T47D (cell line): ENCODE measurements around the gene ASCC1.
A peak's percentile ranks its signal among the peaks of the same experiment; 100 is the strongest.

Experiments used
- DNase-seq, 2 experiments: peaks; one replicate each; pipeline versions ENCODE4 v3.0.0 to v3.0.0-alpha.2; 2011 to 2012; ENCODE audit warnings: low read depth in 1 of 2, low spot score in 1 of 2
- JUND ChIP-seq: IDR thresholded peaks from 2 replicates; pipeline ENCODE4 v1.6.1; 2012; ENCODE audit warnings: low read depth
- in situ Hi-C: cut with HindIII; loops from 2 replicates; pipeline ENCODE4 v1.10.0; 2016; ENCODE audit warnings: low sequenced_read_pairs, low pct_unique_long_range_greater_than_20kb

The ASCC1 gene

DNA sequence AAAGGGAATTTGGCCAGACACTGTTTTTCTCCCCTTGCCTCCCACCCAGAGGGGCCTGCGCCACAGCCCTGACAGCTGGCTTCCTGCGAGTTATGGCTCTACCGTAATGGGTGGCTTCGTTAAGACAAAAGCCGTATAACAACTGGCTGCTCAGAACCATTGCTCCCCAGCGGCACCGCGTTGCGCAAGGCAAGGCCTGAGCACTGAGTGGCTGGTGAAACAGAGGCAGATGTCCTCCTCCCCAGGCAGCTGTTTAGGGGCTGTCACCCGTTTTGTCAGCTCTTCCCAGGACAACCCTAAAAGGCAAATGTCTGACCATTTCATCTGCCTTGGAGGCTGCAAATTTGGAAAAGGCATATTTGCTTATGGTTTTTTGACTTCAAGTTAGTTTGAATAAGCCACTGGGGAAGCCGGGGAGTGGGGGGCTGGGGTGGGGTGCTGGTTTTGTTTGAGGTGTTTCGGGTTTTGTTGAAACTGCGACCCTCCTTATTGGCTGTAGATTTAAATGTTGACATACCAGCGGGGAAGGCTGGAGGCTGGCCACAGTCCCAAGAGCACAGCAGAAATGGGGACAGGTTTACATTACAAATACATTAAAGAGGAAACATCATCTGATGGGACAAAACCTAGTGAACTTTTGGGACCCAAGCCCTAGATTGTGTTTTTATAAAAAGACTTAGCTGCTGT, 127.0 kb downstream of the ASCC1 start:
- DNase-seq: no peak

DNA sequence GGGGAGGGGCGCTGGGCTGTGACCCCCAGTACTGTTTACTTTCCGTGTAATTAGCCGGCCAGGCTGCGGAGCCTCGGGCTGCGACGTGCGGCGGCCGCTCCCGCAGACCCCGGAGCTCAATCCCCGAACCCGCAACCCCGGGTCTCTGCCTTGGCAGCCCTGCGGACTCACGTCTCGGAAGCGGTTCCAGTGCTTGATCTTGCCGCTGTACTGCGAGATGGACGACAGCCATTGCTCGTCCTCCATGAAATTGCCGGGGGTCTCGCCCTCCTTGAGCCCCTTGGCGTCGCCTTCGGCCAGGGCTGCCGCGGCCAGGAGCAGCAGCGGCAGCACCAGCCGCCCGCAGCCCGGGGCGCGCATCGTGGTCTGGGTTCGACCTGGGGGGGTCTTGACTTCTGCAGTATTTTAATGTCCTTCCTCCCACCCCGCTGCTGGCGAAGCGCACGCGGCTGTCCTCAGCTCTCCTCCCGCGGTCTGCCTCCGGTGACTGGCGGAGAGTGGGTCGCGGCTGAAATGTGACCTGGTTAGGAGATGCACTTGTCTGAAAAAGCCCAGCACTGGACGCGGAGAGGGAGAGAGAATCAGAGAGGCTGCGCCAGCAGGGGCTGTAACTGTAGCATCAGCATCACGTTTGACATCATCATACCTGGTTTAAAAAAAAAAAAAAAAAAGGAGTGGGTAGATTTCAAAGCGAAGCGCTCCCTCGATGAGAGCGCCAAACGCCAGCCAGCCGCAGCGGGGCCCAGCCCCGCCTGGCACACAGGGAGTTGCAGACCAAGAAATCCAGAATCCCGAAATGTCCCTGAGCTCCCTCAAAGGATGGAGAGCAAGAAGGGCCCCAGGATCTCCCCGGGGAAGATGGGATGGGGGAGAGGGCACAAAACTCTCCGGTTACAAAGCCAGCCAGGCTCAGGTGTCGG, 127.8 kb downstream of the ASCC1 start, which contains the start of gene SPOCK2:
SPOCK2 (minus strand) TSS at position 583 of the 920 bp plus-strand sequence; CDS start at position 360, 223 bp downstream.
- in situ Hi-C loops: no loop called here
- no peak for TF ChIP-seq JUND
- DNase-seq: no peak

More for the DNA sequence above, 127.0 kb downstream of the ASCC1 start:
- in situ Hi-C loops: no loop called here
- TF ChIP-seq JUND: no peak

DNA sequence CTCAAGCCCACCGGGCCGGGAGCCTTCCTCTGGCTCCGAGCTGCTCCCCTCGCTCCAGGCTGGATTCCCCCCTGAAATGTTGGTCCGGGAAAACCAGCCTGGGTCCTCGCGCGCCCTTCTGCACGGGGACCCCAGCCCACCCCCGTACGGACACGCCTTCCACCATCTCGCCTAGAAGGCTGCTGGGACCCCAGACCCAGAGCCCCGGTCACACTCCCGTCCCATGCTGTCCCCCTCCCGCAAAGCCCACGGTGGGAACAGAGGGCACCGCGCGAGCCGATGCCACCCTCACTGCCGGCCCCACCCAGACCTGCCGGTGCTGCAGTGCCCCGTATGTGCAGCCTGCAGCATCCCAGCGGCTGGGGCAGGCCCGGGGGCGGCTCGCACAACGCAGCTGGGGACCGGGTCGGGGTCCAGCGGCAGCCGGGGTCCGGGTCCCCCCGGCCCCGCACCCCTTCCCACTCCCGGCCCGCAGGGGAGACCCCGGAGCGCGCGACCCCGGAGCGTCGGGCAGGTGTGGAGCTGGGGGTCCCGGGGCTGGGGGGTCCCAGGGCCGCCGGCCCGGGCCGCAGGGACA, 128.6 kb downstream of the ASCC1 start:
- in situ Hi-C loops: no loop called here
- TF ChIP-seq JUND: no peak

DNA sequence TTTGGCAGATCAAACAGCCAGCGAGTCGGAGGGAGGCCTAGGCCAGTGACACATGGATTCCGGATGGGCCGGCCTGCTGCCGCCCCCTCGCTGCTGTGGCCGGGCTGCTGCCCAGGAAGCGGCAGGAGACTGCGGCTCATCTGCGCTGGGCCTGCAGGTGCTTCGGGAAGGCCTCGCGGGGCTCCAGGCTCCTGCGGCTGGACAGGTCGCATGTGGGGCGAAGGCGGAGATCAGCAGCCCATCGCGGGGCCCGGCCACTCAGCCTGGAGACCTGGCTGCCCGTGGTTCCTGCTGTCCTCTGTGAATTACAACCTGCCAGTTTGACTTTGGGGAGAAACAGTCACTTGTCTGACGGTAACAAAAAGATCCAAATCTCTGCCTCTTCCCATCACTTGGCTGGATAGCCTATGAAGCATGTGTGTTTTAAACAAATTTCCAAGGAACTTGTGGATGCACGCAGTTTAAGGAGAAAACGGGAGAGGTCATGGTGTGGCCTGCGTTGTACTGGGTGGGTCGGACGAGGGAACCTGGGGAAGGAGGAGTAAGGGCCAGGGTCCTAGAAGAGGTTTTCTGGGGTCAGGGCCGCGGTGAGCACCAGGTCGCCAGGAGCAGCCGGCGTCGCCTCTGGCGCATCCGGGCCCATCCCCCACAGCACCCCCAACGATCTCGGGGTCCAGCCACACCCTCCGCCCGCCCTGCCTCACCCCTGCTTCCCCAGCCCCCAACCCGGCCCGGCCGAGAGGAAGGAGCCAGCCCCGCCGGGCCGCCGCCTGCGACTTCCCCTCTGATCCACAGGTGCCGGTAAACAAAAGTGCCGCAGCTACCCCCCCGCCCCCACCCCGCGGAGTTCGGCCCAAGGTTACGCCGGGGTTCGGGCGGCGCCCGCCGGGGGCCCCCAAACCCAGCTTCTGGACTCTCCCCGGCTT, 129.3 kb downstream of the ASCC1 start:
- in situ Hi-C loops: no loop called here
- DNase-seq: no peak
- TF ChIP-seq JUND: no peak

More for the DNA sequence above, 128.6 kb downstream of the ASCC1 start:
- no peak for DNase-seq

DNA sequence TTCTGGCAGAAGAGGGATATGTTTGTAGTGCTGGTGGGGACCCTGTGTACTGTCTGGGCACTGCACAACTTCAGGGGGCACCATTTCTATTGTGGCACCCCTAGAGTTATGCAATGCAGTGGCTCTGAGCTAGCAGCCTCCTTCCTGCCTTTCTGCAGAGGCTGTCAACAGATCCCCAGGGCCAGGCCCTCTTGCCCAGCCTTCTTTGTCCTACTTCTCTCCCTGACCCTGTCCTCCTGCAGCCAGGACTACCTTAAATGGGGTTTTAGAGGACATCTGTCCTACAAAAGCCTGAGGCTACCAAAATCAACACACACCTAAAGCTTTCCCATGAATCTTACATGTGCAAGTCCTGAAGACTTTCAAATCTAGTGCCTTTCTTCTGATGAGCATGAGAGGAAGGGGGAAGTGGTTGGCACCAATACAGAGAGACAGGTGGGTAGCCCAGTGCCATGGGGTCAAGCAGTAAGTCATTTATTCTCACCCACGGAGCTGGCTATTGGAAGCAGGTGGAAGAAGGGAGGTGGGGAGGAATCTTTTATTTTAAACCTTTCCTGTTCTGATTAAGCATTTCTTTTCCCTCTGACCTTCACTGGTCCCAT, 130.1 kb downstream of the ASCC1 start:
- no peak for TF ChIP-seq JUND
- no peak for DNase-seq
- in situ Hi-C loops: no loop called here

DNA sequence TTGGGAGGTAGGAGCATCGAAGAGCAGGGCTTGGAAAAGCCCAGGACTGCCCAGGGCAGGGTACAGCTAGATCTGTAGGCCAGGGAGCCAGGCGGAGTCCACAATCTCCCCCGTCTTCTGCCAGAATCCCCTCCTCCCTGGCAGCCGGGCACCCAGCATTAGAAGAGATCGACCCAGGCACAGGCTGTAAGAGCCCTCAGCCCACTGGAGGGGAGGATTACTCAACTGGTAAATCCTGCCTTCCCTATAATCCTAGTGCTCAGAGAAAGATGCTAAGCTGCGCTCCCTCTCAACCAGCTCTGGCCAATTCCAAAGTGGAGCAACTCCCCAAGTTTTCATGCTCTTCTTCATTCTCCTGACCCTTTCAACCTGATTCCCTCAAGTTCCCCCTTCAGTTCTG, 130.9 kb downstream of the ASCC1 start:
- no peak for TF ChIP-seq JUND
- no peak for DNase-seq
- in situ Hi-C loops: no loop called here

DNA sequence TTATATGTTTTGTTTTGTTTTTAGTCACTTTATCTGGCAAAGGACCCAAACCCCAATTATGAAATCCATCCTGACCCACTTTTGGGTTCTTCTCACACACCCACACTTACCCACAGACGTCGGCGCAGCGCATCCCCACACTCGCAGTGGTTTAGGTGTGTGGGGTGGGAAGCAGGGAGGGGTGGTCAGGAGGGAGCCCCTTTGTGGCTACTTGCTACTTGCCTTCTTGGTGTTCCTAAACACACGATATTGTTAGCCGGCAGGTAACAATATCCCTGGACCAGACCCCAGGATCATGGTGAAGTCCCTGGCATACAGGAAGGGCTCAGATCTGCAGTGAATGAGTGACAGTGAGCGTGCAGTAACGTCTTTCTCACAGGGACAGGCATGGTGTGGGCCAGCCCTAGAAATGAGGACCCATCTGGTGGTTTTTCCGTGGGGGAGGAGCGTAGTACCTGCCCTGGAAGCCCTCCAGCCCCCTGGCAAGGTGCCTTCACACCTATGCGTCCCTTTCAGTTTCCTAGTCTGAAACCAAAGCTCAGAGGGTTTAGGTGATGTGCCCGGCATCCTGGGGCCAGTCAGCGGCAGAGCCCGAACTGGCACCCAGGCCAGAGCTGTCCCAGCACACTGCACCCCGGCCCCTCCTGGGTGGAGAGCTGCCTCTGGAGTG, 132.2 kb downstream of the ASCC1 start:
- in situ Hi-C loops: no loop called here
- no peak for TF ChIP-seq JUND
- DNase-seq: no peak

DNA sequence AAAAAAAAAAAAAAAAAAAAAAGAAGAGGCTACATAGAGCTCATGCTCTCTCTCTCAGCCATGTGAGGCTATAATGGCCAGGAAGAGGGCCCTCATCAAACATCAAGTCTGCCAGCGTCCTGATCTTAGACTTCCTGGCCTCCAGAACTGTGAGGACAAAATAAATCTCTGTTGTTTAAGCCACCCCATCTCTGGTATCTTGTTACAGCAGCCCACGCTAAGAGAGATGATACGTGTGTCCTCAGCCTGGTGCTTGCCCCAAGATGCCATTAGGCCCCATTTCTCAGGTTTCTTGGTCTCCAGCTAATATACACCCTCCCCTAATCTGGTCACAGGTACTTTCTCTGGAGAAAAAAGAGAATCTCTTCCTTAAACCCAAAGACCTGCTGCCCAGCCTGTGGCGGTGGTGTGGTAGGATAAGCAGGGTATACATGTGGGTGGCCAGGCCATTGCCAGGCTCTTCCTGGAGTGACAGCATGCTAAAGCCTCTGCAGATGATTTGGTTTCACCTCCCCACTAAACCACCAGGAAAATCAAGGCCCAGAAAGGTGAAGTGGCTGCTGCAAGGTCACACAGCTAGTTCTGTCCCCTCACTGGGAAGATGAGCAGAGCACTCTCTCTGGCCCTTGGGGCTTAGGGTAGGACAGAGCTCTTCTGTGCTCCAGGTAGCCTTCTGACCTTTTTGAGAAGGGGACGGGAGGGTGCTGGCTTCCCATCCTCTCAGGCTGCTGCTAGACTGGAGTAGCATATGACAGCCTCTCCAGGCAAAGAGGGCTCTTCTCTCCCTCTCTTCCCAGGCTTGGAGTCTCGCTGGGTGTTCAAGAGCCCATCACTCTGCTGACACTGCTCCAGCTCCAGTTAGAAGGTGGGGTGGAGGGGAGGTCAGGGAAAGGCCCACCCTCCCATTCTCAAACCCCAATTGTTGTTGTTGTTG, 133.0 kb downstream of the ASCC1 start:
- TF ChIP-seq JUND: no peak
- in situ Hi-C loops: no loop called here
- no peak for DNase-seq

DNA sequence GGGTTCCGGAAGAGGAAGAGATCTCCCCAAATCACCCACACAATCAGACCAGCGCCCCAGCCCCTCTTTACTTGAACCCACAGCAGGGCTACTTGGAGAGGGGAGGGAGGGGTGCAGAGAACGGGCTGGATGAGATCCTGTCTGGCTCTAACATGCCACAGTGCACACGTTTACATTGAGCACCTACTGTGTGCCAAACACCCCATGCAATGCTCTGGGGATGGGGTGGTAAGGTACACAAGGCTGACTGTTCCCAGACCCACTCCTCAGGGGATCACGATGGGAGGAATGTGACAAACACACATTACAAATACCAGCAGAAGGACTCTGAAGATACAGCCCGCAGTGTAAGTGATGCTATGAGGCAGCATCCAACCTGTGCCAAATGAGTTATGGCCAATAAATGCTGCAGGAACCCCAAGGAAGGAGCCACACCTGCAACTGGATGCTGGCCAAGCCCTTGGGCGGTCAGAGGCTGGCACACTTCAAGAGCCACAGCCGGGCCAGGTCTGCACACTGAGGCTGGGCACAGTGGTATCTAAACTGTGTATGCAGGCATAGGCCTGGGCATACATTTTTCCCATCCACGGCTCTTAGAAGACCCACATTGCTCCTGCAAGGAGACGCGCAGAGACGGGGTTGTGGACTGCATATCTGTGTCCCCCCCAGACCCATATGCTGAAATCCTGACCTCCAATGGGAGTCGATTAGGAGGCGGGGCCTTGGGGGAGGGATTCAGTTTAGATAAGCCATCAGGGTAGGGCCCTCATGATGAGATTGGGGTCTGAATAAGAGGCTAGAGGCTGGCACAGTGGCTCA, 134.1 kb downstream of the ASCC1 start:
- in situ Hi-C loops: no loop called here
- TF ChIP-seq JUND: no peak
- DNase-seq: peak; percentile 35 to 61
